22Rv1 (cell line): ENCODE data around the gene ANKS1A.

Experiments used
- CTCF ChIP-seq: fragments of 450-650 bp; IDR thresholded peaks from 2 replicates; pipeline ENCODE4 v1.5.1; 2017; ENCODE audit warnings: mild to moderate bottlenecking
- ZFX ChIP-seq: fragments of 450-650 bp; IDR thresholded peaks from 2 replicates; pipeline ENCODE4 v1.6.1; 2017; ENCODE audit warnings: antibody characterized with exemption, borderline replicate concordance

- TF ChIP-seq CTCF (no peak), ZFX (no peak)
Observed at GRCh38 chr6:35027807-35028206, 138.8 kb downstream of the ANKS1A start.
